HCT116 (cell line): Measurements from ENCODE around the gene SMOC1. TPM values are rescaled to one million over a fixed set of nuclear protein-coding genes. Genes with fewer than 3 reads are reported as not detected.

ENCODE experiments used
- ATAC-seq: fragments of 200-7000 bp; cut with Tn5 transposase; 2 replicates; pipeline ENCODE4 v1.9.1; 2020; ENCODE audit warnings: mild to moderate bottlenecking, moderate library complexity
- BruUV-seq: library from RNA; stranded (reverse); fragments of 400-500 nt; replicated peaks from 2 replicates; lab custom pipeline; 2021; lab: Mats Ljungman, UMichigan
- CTCF ChIA-PET: fragments of 300-600 bp; sonication (Branson Sonifier 250); formaldehyde crosslinking; loops from one replicate; lab custom pipeline; 2021; ENCODE audit warnings: antibody characterized with exemption; lab: Charles Lee
- POLR2A ChIA-PET: fragments of 300-600, 350-600 bp; sonication (Branson Sonifier 250); formaldehyde crosslinking; loops from one replicate; lab custom pipeline; 2021; ENCODE audit warnings: antibody characterized with exemption; lab: Charles Lee
- RAD21 ChIA-PET, 2 experiments: fragments of 300-600 bp; sonication (Branson Sonifier 250); formaldehyde crosslinking; loops; one replicate each; lab custom pipeline; 2023; ENCODE audit warnings: low total read pairs in 2 of 2; ENCODE audit not compliant: uncharacterized antibody in 2 of 2, unreplicated experiment in 2 of 2, low non-redundant PET in 1 of 2; lab: Charles Lee
- DNase-seq: peaks from one replicate; pipeline ENCODE4 v3.0.0-alpha.2; 2010; ENCODE audit warnings: low read depth, low spot score
- H2AFZ ChIP-seq: fragments of 200-600 bp; shearing (Covaris generic), sonication (generic); 2 replicates; pipeline ENCODE4 v1.6.1; 2017; ENCODE audit warnings: low read depth, mixed run types, mixed read lengths, antibody characterized with exemption, low read length; ENCODE audit not compliant: poor library complexity, severe bottlenecking
- H3K27ac ChIP-seq: 2 replicates; pipeline ENCODE4 v1.5.1; 2012; ENCODE audit warnings: low read depth, low read length
- H3K27me3 ChIP-seq: fragments of 200-600 bp; sonication (generic); 2 replicates; pipeline ENCODE4 v1.6.1; 2016; ENCODE audit warnings: mixed run types, low read length, mixed read lengths; ENCODE audit not compliant: insufficient read depth
- H3K36me3 ChIP-seq, 2 experiments: fragments of 200-500 bp in 1 of 2; fragments of 200-600 bp in 1 of 2; sonication (Bioruptor generic) in 1 of 2; sonication (generic) in 1 of 2; 2 replicates each; pipeline versions ENCODE4 v1.5.1 to v1.6.1; 2014 to 2016; ENCODE audit warnings: low read length in 2 of 2, inconsistent platforms in 1 of 2, mixed read lengths in 1 of 2, mixed run types in 1 of 2; ENCODE audit not compliant: insufficient read depth in 2 of 2, control insufficient read depth in 1 of 2
- H3K4me1 ChIP-seq, 2 experiments: fragments of 200-600 bp in 1 of 2; sonication (generic) in 1 of 2; 2 replicates each; pipeline versions ENCODE4 v1.5.1 to v1.6.1; 2012 to 2017; ENCODE audit warnings: low read length in 2 of 2, inconsistent platforms in 1 of 2, mild to moderate bottlenecking in 1 of 2, mixed read lengths in 1 of 2, mixed run types in 1 of 2, moderate library complexity in 1 of 2; ENCODE audit not compliant: insufficient read depth in 2 of 2, control insufficient read depth in 1 of 2
- H3K4me2 ChIP-seq: fragments of 200-600 bp; sonication (generic); 2 replicates; pipeline ENCODE4 v1.6.1; 2017; ENCODE audit warnings: mixed run types, low read length, mixed read lengths
- H3K4me3 ChIP-seq, 2 experiments: fragments of 200-600 bp in 1 of 2; sonication (generic) in 1 of 2; replicated peaks in 1 of 2; 2 replicates each; pipeline ENCODE4 v1.5.1; 2011 to 2016; ENCODE audit warnings: low read length in 2 of 2, control low read depth in 1 of 2, low read depth in 1 of 2, mild to moderate bottlenecking in 1 of 2, mixed read lengths in 1 of 2, mixed run types in 1 of 2
- H3K79me2 ChIP-seq: fragments of 200-600 bp; sonication (generic); 2 replicates; pipeline ENCODE4 v1.6.1; 2017; ENCODE audit warnings: mild to moderate bottlenecking, mixed run types, low read length, moderate library complexity, mixed read lengths; ENCODE audit not compliant: insufficient read depth
- H3K9ac ChIP-seq: fragments of 200-600 bp; sonication (generic); 2 replicates; pipeline ENCODE4 v1.6.1; 2016; ENCODE audit warnings: low read length, mixed read lengths
- H3K9me2 ChIP-seq: fragments of 200-600 bp; sonication (generic), shearing (Covaris generic); 2 replicates; pipeline ENCODE4 v1.6.1; 2017; ENCODE audit warnings: mixed run types, mild to moderate bottlenecking, moderate library complexity; ENCODE audit not compliant: insufficient read depth
- H3K9me3 ChIP-seq, 2 experiments: fragments of 200-500 bp in 1 of 2; fragments of 200-600 bp in 1 of 2; sonication (Bioruptor generic) in 1 of 2; sonication (generic) in 1 of 2; 2 replicates each; pipeline ENCODE4 v1.6.1; 2014 to 2017; ENCODE audit warnings: low read length in 2 of 2, mixed read lengths in 2 of 2, inconsistent platforms in 1 of 2, low read depth in 1 of 2, mild to moderate bottlenecking in 1 of 2, mixed run types in 1 of 2, moderate library complexity in 1 of 2; ENCODE audit not compliant: control insufficient read depth in 1 of 2, insufficient read depth in 1 of 2
- H4K20me1 ChIP-seq: fragments of 200-600 bp; sonication (generic), shearing (Covaris generic); 2 replicates; pipeline ENCODE4 v1.6.1; 2017; ENCODE audit warnings: mixed run types, mild to moderate bottlenecking, moderate library complexity; ENCODE audit not compliant: insufficient read depth
- CBX3 ChIP-seq: IDR thresholded peaks from 2 replicates; pipeline ENCODE4 v1.6.1; 2012; ENCODE audit warnings: low read depth
- CEBPB ChIP-seq: IDR thresholded peaks from 2 replicates; pipeline ENCODE4 v1.6.1; 2012; ENCODE audit warnings: low read depth
- EGR1 ChIP-seq: IDR thresholded peaks from 2 replicates; pipeline ENCODE4 v1.6.1; 2012; ENCODE audit warnings: low read depth
- ELF1 ChIP-seq: IDR thresholded peaks from 2 replicates; pipeline ENCODE4 v1.6.1; 2012; ENCODE audit warnings: low read depth, borderline replicate concordance
- EZH2 ChIP-seq: fragments of 200-600 bp; sonication (generic); IDR thresholded peaks from 2 replicates; pipeline ENCODE4 v1.6.1; 2017; ENCODE audit warnings: antibody characterized with exemption, mixed run types
- FOSL1 ChIP-seq: IDR thresholded peaks from 2 replicates; pipeline ENCODE4 v1.6.1; 2012; ENCODE audit warnings: low read depth
- POLR2A ChIP-seq: IDR thresholded peaks from 2 replicates; pipeline ENCODE4 v1.7.0; 2011; ENCODE audit warnings: borderline replicate concordance; ENCODE audit not compliant: insufficient read depth, insufficient read length; ENCODE audit errors: extremely low read depth
- RAD21 ChIP-seq: IDR thresholded peaks from 2 replicates; pipeline ENCODE4 v1.6.1; 2012; ENCODE audit warnings: low read depth, mild to moderate bottlenecking
- SIN3A ChIP-seq: IDR thresholded peaks from 2 replicates; pipeline ENCODE4 v1.6.1; 2012; ENCODE audit warnings: low read depth
- SP1 ChIP-seq: IDR thresholded peaks from 2 replicates; pipeline ENCODE4 v1.6.1; 2012; ENCODE audit warnings: low read depth
- SRF ChIP-seq: IDR thresholded peaks from 2 replicates; pipeline ENCODE4 v1.6.1; 2012; ENCODE audit warnings: low read depth
- TCF7L2 ChIP-seq: IDR thresholded peaks from 2 replicates; pipeline ENCODE4 v1.7.0; 2011; ENCODE audit warnings: borderline replicate concordance, inconsistent platforms; ENCODE audit not compliant: insufficient read depth, insufficient read length; ENCODE audit errors: extremely low read depth
- YY1 ChIP-seq: IDR thresholded peaks from 2 replicates; pipeline ENCODE4 v1.6.1; 2011; ENCODE audit warnings: low read length, low read depth, moderate library complexity, mild to moderate bottlenecking; ENCODE audit not compliant: insufficient replicate concordance; ENCODE audit errors: extremely low read depth
- ZBTB33 ChIP-seq: IDR thresholded peaks from 2 replicates; pipeline ENCODE4 v1.6.1; 2011; ENCODE audit warnings: mild to moderate bottlenecking, low read length, moderate library complexity; ENCODE audit not compliant: insufficient replicate concordance; ENCODE audit errors: extremely low read depth
- ZNF274 ChIP-seq: fragments of 200-500 bp; sonication (Bioruptor generic); IDR thresholded peaks from 2 replicates; pipeline ENCODE4 v1.6.1; 2014; ENCODE audit warnings: mild to moderate bottlenecking, low read depth, low read length, inconsistent platforms
- intact Hi-C: fragments of 100-400 bp; cut with micrococcal nuclease; formaldehyde crosslinking; loops from 2 replicates; pipeline ENCODE4 v1.10.0; 2022
- total RNA-seq: library from RNA; stranded (reverse); gene quantifications from one replicate; pipeline ENCODE4 v1.2.1, GENCODE V29; 2021; ENCODE audit not compliant: unreplicated experiment
- TF ChIP-seq, protein P1 (sequence below): IDR thresholded peaks from 2 replicates; pipeline ENCODE4 v1.6.1; 2012

Gene SMOC1
- total RNA-seq, 1 experiment from 2014 or later = not detected

GRCh38 chr14:69845787-69846186 lies 33.4 kb upstream of the SMOC1 start:
- ChIA-PET CTCF (no interaction called here), RAD21 (no interaction called here), POLR2A (no interaction called here)
- H3K27me3 ChIP-seq = peaks cover 37% of the 10 kb centered on the region
- no peaks in the 10 kb centered on the region for H3K36me3 ChIP-seq
- no peaks in the 10 kb centered on the region for H3K4me1 ChIP-seq
- no peak for TF ChIP-seq CEBPB
- TF ChIP-seq EZH2 = no peak
- no peak for TF ChIP-seq POLR2A
- TF ChIP-seq, protein P1, sequence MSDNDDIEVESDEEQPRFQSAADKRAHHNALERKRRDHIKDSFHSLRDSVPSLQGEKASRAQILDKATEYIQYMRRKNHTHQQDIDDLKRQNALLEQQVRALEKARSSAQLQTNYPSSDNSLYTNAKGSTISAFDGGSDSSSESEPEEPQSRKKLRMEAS = no peak
- no peak for TF ChIP-seq ZNF274
- TF ChIP-seq YY1 = no peak
- no peak for TF ChIP-seq RAD21
- no peak for TF ChIP-seq FOSL1
- no peak for TF ChIP-seq SIN3A
- no peak for TF ChIP-seq SP1
- TF ChIP-seq ZBTB33 = no peak
- no peak for TF ChIP-seq SRF
- TF ChIP-seq CBX3 = no peak
- no peak for TF ChIP-seq TCF7L2
- TF ChIP-seq EGR1 = no peak
- TF ChIP-seq ELF1 = no peak
- no peak overlapping the region for H2AFZ ChIP-seq
- DNase-seq = no peak
- no peak overlapping the region for H3K27ac ChIP-seq
- intact Hi-C loops = no loop called here
- H3K4me3 ChIP-seq = no peak overlapping the region
- H4K20me1 ChIP-seq = no peaks in the 10 kb centered on the region
- no peaks in the 10 kb centered on the region for H3K9me3 ChIP-seq
- BruUV-seq = no TSS peak
- H3K9me2 ChIP-seq = no peaks in the 10 kb centered on the region
- no peak for ATAC-seq
- H3K4me2 ChIP-seq = no peak overlapping the region
- H3K79me2 ChIP-seq = no peaks in the 10 kb centered on the region
- no peak overlapping the region for H3K9ac ChIP-seq
